Measurements from ENCODE around the gene DDX55. TPM values are rescaled to one million over a fixed set of nuclear protein-coding genes. Genes with fewer than 3 reads are reported as not detected.
A peak's percentile ranks its signal among the peaks of the same experiment; 100 is the strongest.
"Not testable (repeated sequence)": the region's sequence is repeated elsewhere in the genome, so short reads cannot be mapped to it uniquely, and the experiment has no call there.

The DDX55 gene
- total RNA-seq, 1 experiment from 2014 or later: 30.5 TPM

DNA sequence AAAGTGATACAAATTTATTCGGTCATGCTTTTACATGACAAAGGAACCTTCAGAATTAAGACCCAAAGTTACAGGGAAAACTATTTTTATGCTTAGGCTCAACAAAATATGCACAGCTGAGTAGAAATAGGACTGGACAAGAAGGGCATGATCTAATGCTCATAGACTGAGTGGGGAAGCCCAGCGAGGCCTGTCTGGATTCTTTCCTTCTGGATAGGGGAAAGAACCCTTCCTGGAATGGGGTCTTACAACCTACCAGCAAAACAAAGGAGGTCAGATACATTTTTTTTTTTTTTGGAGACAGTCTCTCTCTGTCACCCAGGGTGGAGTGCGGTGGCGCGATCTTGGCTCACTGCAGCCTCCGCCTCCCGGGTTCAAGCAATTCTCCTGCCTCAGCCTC is 2.2 kb upstream of the DDX55 start:
- peak overlapping the region; percentile 45 for H3K4me3 Mint-ChIP-seq (ENCODE audit: unreplicated experiment)
- BruUV-seq (replicated peaks): no TSS peak
- intact Hi-C loops (cut with micrococcal nuclease): no loop called here
- no peaks in the 10 kb centered on the region for H3K9me3 Mint-ChIP-seq (ENCODE audit: unreplicated experiment)
- TF ChIP-seq, protein P1, sequence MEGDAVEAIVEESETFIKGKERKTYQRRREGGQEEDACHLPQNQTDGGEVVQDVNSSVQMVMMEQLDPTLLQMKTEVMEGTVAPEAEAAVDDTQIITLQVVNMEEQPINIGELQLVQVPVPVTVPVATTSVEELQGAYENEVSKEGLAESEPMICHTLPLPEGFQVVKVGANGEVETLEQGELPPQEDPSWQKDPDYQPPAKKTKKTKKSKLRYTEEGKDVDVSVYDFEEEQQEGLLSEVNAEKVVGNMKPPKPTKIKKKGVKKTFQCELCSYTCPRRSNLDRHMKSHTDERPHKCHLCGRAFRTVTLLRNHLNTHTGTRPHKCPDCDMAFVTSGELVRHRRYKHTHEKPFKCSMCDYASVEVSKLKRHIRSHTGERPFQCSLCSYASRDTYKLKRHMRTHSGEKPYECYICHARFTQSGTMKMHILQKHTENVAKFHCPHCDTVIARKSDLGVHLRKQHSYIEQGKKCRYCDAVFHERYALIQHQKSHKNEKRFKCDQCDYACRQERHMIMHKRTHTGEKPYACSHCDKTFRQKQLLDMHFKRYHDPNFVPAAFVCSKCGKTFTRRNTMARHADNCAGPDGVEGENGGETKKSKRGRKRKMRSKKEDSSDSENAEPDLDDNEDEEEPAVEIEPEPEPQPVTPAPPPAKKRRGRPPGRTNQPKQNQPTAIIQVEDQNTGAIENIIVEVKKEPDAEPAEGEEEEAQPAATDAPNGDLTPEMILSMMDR (IDR thresholded peaks at IDR 0.05; ENCODE audit: unreplicated experiment): no peak
- no peaks in the 10 kb centered on the region for H3K27me3 Mint-ChIP-seq (ENCODE audit: insufficient read depth, unreplicated experiment)
- H3K4me1 Mint-ChIP-seq (ENCODE audit: insufficient read depth, unreplicated experiment): peaks cover 23% of the 10 kb centered on the region
- H3K36me3 Mint-ChIP-seq (ENCODE audit: insufficient read depth, unreplicated experiment): peaks cover 68% of the 10 kb centered on the region
- peak overlapping the region; percentile 7 for H3K27ac Mint-ChIP-seq (ENCODE audit: low read depth, unreplicated experiment)
- ChIA-PET POLR2A (interaction anchor here (0.6 to 1.3 kb wide), 2 partner anchors 14 to 1179 kb away, joined by 3 to 4 read pairs; no protein-coding TSS in a partner anchor), CTCF (interaction anchor here (0.9 kb wide), 1 partner anchor 234 kb away, joined by 3 read pairs; no protein-coding TSS in a partner anchor)
- DNase-seq (ENCODE audit: unreplicated experiment): no peak

DNA sequence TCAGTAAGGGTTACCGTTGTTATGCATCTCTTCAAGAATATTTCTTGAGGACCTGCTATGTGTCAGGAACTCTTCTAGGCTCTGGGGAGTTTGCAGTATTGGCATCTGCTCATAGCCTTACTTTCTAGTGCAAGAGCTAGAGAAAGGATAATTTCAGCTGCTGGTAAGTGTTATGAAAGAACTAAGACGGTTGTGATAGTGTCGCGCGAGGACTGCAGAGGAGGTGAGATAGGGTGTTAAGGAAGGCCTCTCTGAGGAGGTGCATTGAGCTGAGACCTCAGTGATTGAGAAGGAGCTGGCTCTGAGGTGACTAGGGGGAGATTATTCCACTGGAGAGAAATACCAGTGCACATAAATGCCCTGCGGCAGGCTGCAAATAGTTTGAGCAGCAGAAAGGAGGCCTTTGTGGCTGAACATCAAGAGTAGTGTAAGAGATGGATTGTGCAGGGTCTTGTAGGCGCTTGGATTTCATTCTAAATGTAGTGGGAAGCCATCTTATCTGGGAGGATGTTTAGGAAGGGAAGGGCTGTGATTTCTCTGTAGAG is 824 bp downstream of the DDX55 start:
- ChIA-PET POLR2A (interaction anchor here (0.5 to 5.2 kb wide), 19 partner anchors 11 to 1145 kb away, joined by 3 to 36 read pairs (median 6); partner anchors contain the start of genes KMT5A, MPHOSPH9, MTRFR and SBNO1), CTCF (interaction anchor here (0.6 to 1.2 kb wide), 10 partner anchors 20 to 372 kb away, joined by 3 to 6 read pairs (median 4); partner anchors contain the start of gene SBNO1)
- peaks cover 65% of the 10 kb centered on the region for H3K36me3 Mint-ChIP-seq (ENCODE audit: insufficient read depth, unreplicated experiment)
- peak overlapping the region; percentile 98 for H3K4me3 Mint-ChIP-seq (ENCODE audit: unreplicated experiment)
- DNase-seq (ENCODE audit: unreplicated experiment): peak; percentile 7
- H3K27me3 Mint-ChIP-seq (ENCODE audit: insufficient read depth, unreplicated experiment): no peaks in the 10 kb centered on the region
- peak overlapping the region; percentile 92 for H3K27ac Mint-ChIP-seq (ENCODE audit: low read depth, unreplicated experiment)
- H3K4me1 Mint-ChIP-seq (ENCODE audit: insufficient read depth, unreplicated experiment): peaks cover 23% of the 10 kb centered on the region
- intact Hi-C loops (cut with micrococcal nuclease): no loop called here
- TF ChIP-seq, protein P1 (IDR thresholded peaks at IDR 0.05; ENCODE audit: unreplicated experiment): no peak
- no peaks in the 10 kb centered on the region for H3K9me3 Mint-ChIP-seq (ENCODE audit: unreplicated experiment)
- TSS peak; percentile 31 for BruUV-seq (replicated peaks)

DNA sequence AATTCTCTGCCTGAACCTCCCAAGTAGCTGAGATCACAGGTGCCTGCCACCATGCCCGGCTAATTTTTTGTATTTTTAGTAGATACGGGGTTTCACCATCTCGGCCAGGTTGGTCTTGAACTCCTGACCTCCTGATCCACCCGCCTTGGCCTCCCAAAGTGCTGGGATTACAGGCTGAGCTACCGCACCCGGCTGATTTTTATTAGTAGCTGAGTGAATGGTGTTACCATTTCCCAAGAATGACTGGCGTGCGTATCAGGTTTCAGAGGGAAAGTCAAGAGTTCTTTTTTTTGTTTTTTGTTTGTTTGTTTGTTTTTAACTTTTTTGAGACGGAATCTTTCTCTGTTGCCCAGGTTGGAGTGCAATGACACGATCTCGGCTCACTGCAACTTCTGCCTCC is 1.6 kb downstream of the DDX55 start:
- peaks cover 23% of the 10 kb centered on the region for H3K4me1 Mint-ChIP-seq (ENCODE audit: insufficient read depth, unreplicated experiment)
- BruUV-seq (replicated peaks); DNase-seq (ENCODE audit: unreplicated experiment); H3K9me3 Mint-ChIP-seq (ENCODE audit: unreplicated experiment); H3K27me3 Mint-ChIP-seq (ENCODE audit: insufficient read depth, unreplicated experiment); intact Hi-C loops (cut with micrococcal nuclease): not testable (repeated sequence)
- ChIA-PET POLR2A (interaction anchor here (1.1 to 5.2 kb wide), 7 partner anchors 10 to 370 kb away, joined by 3 to 36 read pairs (median 18); partner anchors contain the start of genes MPHOSPH9, MTRFR and SBNO1), CTCF (interaction anchor here (0.7 to 1.0 kb wide), 2 partner anchors 57 to 205 kb away, joined by 3 read pairs; no protein-coding TSS in a partner anchor)
- H3K4me3 Mint-ChIP-seq (ENCODE audit: unreplicated experiment): peak overlapping the region; percentile 98
- peaks cover 65% of the 10 kb centered on the region for H3K36me3 Mint-ChIP-seq (ENCODE audit: insufficient read depth, unreplicated experiment)
- peak overlapping the region; percentile 92 for H3K27ac Mint-ChIP-seq (ENCODE audit: low read depth, unreplicated experiment)

DNA sequence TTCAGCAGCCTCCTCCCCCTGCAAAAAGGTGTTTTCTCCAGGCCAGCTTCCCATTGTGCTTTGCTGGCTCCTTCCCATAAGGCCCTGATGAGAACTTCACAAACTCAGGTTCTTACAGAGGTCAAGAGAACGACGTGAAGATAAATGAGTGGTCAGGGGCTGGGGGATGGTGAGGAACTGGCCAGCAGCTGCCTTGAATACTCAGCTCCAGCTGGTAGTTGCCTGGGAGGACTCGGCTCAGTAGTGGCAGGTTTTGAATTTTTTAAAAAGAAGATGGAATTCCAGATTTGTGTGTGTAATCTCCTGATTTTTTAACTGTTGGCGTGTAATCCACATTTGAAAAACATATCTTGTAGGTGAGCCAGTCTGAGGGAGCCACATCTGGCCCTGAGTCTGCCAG is 5.9 kb downstream of the DDX55 start:
- intact Hi-C loops (cut with micrococcal nuclease): no loop called here
- TF ChIP-seq, protein P1 (IDR thresholded peaks at IDR 0.05; ENCODE audit: unreplicated experiment): no peak
- Mint-ChIP-seq H3K36me3 (ENCODE audit: insufficient read depth, unreplicated experiment) (peaks cover 94% of the 10 kb centered on the region), H3K4me1 (ENCODE audit: insufficient read depth, unreplicated experiment) (peaks cover 6% of the 10 kb centered on the region), H3K27me3 (ENCODE audit: insufficient read depth, unreplicated experiment) (no peaks in the 10 kb centered on the region), H3K27ac (ENCODE audit: low read depth, unreplicated experiment) (no peak overlapping the region), H3K9me3 (ENCODE audit: unreplicated experiment) (no peaks in the 10 kb centered on the region), H3K4me3 (ENCODE audit: unreplicated experiment) (no peak overlapping the region)
- POLR2A ChIA-PET: interaction anchor here (0.8 kb wide), 1 partner anchor 24 kb away, joined by 3 read pairs; no protein-coding TSS in a partner anchor
- CTCF ChIA-PET: no interaction called here
- no TSS peak for BruUV-seq (replicated peaks)
- DNase-seq (ENCODE audit: unreplicated experiment): no peak
